Neural cell (in vitro differentiated cells): ENCODE results near the gene TAF10.

Source experiments
- CTCF ChIP-seq: fragments of 450-650 bp; IDR thresholded peaks from 2 replicates; pipeline ENCODE4 v1.5.1; 2014; ENCODE audit warnings: antibody characterized with exemption, mild to moderate bottlenecking, moderate library complexity; ENCODE audit not compliant: poor library complexity, severe bottlenecking
- EP300 ChIP-seq: fragments of 450-650 bp; conservative IDR thresholded peaks from 2 replicates; pipeline ENCODE4 v1.6.1; 2014; ENCODE audit warnings: antibody characterized with exemption, mild to moderate bottlenecking, moderate library complexity; ENCODE audit not compliant: poor library complexity, severe bottlenecking
- EZH2 ChIP-seq: fragments of 200-600, 300-800 bp; shearing (Covaris generic), sonication (generic); IDR thresholded peaks from 2 replicates; pipeline ENCODE4 v1.6.1; 2014; ENCODE audit warnings: antibody characterized with exemption, low read length, borderline replicate concordance, mild to moderate bottlenecking; ENCODE audit not compliant: insufficient read depth, poor library complexity, severe bottlenecking
- POLR2AphosphoS5 ChIP-seq: IDR thresholded peaks from 2 replicates; pipeline ENCODE4 v1.6.1; 2012

DNA sequence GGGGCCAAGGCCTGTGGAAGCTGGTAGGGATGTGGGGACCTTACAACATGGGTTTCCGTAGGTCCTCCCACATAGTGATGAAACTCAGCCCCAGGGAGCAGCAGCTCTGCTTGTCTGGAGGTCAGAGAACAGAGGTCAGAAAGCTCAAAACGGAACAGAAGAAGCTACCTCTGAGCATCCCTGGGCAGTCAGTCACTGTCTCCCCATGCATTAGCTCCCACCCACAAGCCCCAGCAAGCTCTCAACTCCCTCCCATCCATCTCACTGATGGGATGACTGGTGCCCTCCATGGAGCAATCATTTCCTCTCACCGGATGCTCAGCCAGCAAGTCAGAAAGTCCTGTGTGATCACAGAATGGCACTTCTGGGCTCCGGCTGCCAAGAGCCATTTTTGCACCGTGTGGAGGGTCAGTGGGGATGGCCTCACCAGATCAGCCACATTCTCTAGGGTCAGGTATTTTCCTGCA lies 5.3 kb upstream of the TAF10 start:
- no peak for TF ChIP-seq CTCF
- no peak for TF ChIP-seq EZH2
- TF ChIP-seq EP300 = no peak
- TF ChIP-seq POLR2AphosphoS5 = no peak
